HFFc6 (cell line): Measurements from ENCODE around the gene FRMD4A. TPM values are rescaled to one million over a fixed set of nuclear protein-coding genes. Genes with fewer than 3 reads are reported as not detected.

ENCODE experiments used
- DNase-seq: peaks from one replicate; pipeline ENCODE4 v3.0.0-alpha.2; 2018
- H3K27ac Mint-ChIP-seq: 2 replicates; pipeline ENCODE4 v1.8.0; 2020; ENCODE audit warnings: mild to moderate bottlenecking, mixed read lengths
- H3K27me3 Mint-ChIP-seq: 2 replicates; pipeline ENCODE4 v1.8.0; 2021; ENCODE audit warnings: mild to moderate bottlenecking, moderate library complexity, mixed read lengths; ENCODE audit not compliant: insufficient read depth
- H3K36me3 Mint-ChIP-seq: 2 replicates; pipeline ENCODE4 v1.8.0; 2021; ENCODE audit warnings: low read depth, mixed read lengths
- H3K4me1 Mint-ChIP-seq: 2 replicates; pipeline ENCODE4 v1.8.0; 2020; ENCODE audit warnings: low read depth, mixed read lengths
- H3K4me3 Mint-ChIP-seq: 2 replicates; pipeline ENCODE4 v1.8.0; 2020; ENCODE audit warnings: mild to moderate bottlenecking, moderate library complexity, mixed read lengths
- H3K9me3 Mint-ChIP-seq: 2 replicates; pipeline ENCODE4 v1.8.0; 2020; ENCODE audit warnings: mild to moderate bottlenecking, mixed read lengths
- total RNA-seq, 6 experiments: library from RNA; stranded (reverse); fragmentation: NEBNext Ultra II Directional; extraction: Animal tissue kit (Norgen Biotek cat#: 25700); gene quantifications; 2 replicates in 1 of 6; 3 replicates in 5 of 6; pipeline ENCODE4 v1.2.3, GENCODE V29; 2021
- TF ChIP-seq, protein P1 (sequence below): fragments of 200-600 bp; sonication (generic); IDR thresholded peaks from 2 replicates; pipeline ENCODE4 v1.5.0; 2021; ENCODE audit warnings: antibody characterized with exemption, mild to moderate bottlenecking

FRMD4A gene
- total RNA-seq, 6 experiments from 2014 or later = 76.7 to 117 (median 92.3) TPM

DNA sequence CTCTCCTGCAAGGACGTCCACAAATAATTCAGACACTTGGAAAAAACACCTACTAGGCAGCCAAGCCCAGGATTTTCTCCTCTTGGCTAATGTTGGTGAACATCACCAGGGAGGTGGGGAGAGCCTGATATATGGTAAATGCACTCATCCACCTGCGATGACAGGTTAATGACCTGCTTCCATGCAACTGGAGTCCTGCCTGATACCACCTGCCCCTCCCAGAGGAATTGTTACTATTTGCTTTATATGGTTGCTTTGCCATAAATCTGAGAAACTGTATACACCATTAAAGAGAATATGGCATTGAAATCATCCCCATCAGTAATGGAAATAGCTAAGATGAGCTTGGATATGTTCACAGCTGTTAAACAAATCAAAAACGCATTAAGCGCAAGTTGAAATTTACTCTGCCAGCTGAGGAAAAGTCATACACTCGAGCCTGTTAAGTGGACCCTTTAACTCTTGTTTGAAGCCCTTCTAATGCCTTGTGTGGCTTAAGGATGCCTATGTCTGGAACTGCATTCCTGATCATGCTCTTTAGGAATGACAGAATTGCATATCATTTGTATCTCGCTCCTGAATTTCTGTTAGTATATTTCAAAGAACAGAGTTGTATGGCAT lies 535.6 kb downstream of the FRMD4A start:
- DNase-seq = no peak
- no peak overlapping the region for H3K27ac Mint-ChIP-seq
- H3K4me3 Mint-ChIP-seq = no peak overlapping the region
- peaks cover 20% of the 10 kb centered on the region for H3K4me1 Mint-ChIP-seq
- peaks cover 2% of the 10 kb centered on the region for H3K27me3 Mint-ChIP-seq
- no peaks in the 10 kb centered on the region for H3K9me3 Mint-ChIP-seq
- H3K36me3 Mint-ChIP-seq = peaks cover 26% of the 10 kb centered on the region
- TF ChIP-seq, protein P1, sequence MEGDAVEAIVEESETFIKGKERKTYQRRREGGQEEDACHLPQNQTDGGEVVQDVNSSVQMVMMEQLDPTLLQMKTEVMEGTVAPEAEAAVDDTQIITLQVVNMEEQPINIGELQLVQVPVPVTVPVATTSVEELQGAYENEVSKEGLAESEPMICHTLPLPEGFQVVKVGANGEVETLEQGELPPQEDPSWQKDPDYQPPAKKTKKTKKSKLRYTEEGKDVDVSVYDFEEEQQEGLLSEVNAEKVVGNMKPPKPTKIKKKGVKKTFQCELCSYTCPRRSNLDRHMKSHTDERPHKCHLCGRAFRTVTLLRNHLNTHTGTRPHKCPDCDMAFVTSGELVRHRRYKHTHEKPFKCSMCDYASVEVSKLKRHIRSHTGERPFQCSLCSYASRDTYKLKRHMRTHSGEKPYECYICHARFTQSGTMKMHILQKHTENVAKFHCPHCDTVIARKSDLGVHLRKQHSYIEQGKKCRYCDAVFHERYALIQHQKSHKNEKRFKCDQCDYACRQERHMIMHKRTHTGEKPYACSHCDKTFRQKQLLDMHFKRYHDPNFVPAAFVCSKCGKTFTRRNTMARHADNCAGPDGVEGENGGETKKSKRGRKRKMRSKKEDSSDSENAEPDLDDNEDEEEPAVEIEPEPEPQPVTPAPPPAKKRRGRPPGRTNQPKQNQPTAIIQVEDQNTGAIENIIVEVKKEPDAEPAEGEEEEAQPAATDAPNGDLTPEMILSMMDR = no peak

DNA sequence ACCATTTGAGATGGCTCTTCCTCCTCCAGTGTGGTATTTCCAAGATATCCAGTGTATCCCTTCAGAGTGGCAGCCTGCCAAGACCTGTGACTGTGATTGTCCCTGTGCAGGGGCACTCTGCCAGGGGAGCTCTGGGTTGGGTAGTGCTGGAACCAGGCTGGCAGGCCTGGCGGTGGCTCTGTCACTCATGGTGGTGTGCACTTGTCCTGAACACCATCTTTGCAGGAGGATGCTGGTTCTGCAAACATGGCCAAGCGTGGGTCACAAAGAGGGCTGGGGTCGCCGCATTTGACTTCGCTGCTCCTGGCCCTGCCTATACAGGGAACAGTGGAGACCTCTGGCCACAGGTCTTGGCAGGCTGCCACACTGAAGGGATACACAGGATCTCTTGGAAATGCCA lies 538.7 kb downstream of the FRMD4A start:
- Mint-ChIP-seq H3K36me3 (peaks cover 20% of the 10 kb centered on the region; the same call in 1 of the 2 replicates), H3K9me3 (no peaks in the 10 kb centered on the region), H3K27me3 (no peaks in the 10 kb centered on the region; the same call in 1 of the 2 replicates), H3K4me1 (peaks cover 5% of the 10 kb centered on the region), H3K27ac (no peak overlapping the region), H3K4me3 (no peak overlapping the region)
- DNase-seq = no peak
- TF ChIP-seq, protein P1 = no peak

DNA sequence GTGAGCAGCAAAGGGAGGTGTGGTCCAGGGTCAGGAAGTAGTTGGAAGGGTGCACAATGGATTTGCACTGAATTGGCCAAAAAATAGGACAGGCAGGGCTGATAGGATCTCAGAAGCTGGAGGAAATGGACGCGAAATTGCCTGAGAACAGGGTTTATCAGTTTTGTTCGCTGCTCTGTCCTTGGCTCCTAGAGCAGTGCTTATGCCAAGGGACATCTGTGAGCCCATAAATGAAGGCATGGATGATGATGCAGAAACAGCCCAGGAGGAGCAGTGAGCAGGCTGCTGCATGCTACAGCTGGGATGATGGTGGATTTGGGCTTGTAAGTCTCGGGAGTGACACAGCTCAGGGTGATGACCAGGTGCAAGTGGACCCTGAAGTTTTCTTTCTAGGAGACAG lies 539.2 kb downstream of the FRMD4A start:
- no peak overlapping the region for H3K27ac Mint-ChIP-seq
- no peak overlapping the region for H3K4me3 Mint-ChIP-seq
- no peaks in the 10 kb centered on the region; the same call in 1 of the 2 replicates for H3K27me3 Mint-ChIP-seq
- peaks cover 5% of the 10 kb centered on the region for H3K4me1 Mint-ChIP-seq
- no peaks in the 10 kb centered on the region for H3K9me3 Mint-ChIP-seq
- TF ChIP-seq, protein P1 = no peak
- DNase-seq = no peak
- H3K36me3 Mint-ChIP-seq = peaks cover 20% of the 10 kb centered on the region; the same call in 1 of the 2 replicates

DNA sequence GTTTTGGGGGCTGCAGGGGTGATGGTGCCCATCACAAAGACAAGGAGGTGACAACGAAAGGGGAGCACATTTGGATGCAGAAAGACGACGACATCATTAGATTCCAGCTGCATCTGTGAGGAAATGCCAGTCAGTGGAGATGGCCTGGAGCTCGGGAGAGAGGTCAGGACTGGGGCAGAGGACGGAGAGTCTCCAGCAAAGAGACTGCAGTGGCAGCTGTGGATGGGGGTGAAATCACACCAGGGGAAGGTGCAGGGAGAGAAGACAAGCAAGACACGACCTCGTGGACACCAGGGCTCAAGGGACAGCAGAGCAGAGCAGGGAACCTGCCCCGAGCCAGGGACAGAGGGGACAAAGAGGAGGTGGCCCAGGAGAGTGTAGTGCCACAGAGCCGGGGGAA lies 540.5 kb downstream of the FRMD4A start:
- H3K9me3 Mint-ChIP-seq = no peaks in the 10 kb centered on the region
- no peaks in the 10 kb centered on the region; the same call in 1 of the 2 replicates for H3K27me3 Mint-ChIP-seq
- TF ChIP-seq, protein P1 = no peak
- peaks cover 20% of the 10 kb centered on the region; the same call in 1 of the 2 replicates for H3K36me3 Mint-ChIP-seq
- H3K4me3 Mint-ChIP-seq = no peak overlapping the region
- DNase-seq = no peak
- no peak overlapping the region for H3K27ac Mint-ChIP-seq
- H3K4me1 Mint-ChIP-seq = no peaks in the 10 kb centered on the region

DNA sequence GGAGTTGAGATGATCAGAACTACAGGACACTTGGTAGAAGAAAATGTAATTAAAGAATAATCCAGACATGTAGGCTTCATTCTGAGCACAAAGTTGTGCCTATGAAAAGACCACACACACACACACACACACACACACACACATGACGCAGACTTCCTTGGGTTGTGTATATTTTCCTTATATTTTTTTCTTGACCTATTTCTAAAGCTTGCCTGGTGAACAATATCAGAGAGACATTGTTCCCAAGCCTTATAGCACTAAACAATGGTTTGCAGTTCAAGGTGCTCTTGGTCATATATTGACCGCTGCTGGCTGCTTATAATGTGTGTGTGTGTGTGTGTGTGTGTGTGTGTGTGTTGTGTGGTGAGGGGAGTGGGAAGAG lies 541.3 kb downstream of the FRMD4A start:
- Mint-ChIP-seq H3K9me3 (no peaks in the 10 kb centered on the region), H3K27me3 (no peaks in the 10 kb centered on the region; the same call in 1 of the 2 replicates)

More for the DNA sequence above, 541.3 kb downstream of the FRMD4A start:
- Mint-ChIP-seq H3K36me3 (peaks cover 13% of the 10 kb centered on the region; the same call in 1 of the 2 replicates), H3K4me3 (no peak overlapping the region), H3K27ac (no peak overlapping the region), H3K4me1 (peaks cover 2% of the 10 kb centered on the region)
- DNase-seq = no peak
- TF ChIP-seq, protein P1 = no peak
